GM12891 (cell line): ENCODE results near the gene CTAGE9.

Experiments
- DNase-seq: peaks from one replicate; pipeline ENCODE4 v3.0.0; 2011; ENCODE audit warnings: low spot score; ENCODE audit not compliant: insufficient read length
- FAIRE-seq: peaks from 2 replicates; lab custom pipeline; 2011; peaks lifted over from hg19 to GRCh38; lab: Jason Lieb, UNC
- PAX5 ChIP-seq: IDR thresholded peaks from 2 replicates; pipeline ENCODE4 v1.6.1; 2011; ENCODE audit warnings: low read length, moderate library complexity, mild to moderate bottlenecking; ENCODE audit not compliant: insufficient read depth, severe bottlenecking
- POLR2A ChIP-seq: IDR thresholded peaks from 2 replicates; pipeline ENCODE4 v1.6.1; 2011; ENCODE audit warnings: low read depth, low read length, control low read depth
- POLR2AphosphoS5 ChIP-seq: IDR thresholded peaks from 2 replicates; pipeline ENCODE4 v1.6.1; 2011; ENCODE audit warnings: low read depth, low read length, control low read depth
- POU2F2 ChIP-seq: IDR thresholded peaks from 2 replicates; pipeline ENCODE4 v1.6.1; 2011; ENCODE audit warnings: low read depth, mild to moderate bottlenecking, control low read depth, low read length, moderate library complexity
- SPI1 ChIP-seq: IDR thresholded peaks from 2 replicates; pipeline ENCODE4 v1.6.1; 2011; ENCODE audit warnings: low read depth, low read length, control low read depth
- TAF1 ChIP-seq: IDR thresholded peaks from 2 replicates; pipeline ENCODE4 v1.6.1; 2011; ENCODE audit warnings: low read depth, low read length, control low read depth

Gene CTAGE9

GRCh38 chr6:131694832-131695426 lies 15.9 kb downstream of the CTAGE9 start:
- TF ChIP-seq TAF1 (no peak), SPI1 (no peak), POLR2AphosphoS5 (no peak), PAX5 (no peak), POU2F2 (no peak), POLR2A (no peak)
- DNase-seq (peak; percentile 23), FAIRE-seq (no peak)

- no peak for TF ChIP-seq POLR2A
- TF ChIP-seq TAF1 = no peak
- no peak for FAIRE-seq
Observed at GRCh38 chr6:131693384-131693783, 17.4 kb downstream of the CTAGE9 start.

GRCh38 chr6:131692589-131692988 lies 18.2 kb downstream of the CTAGE9 start:
- no peak for FAIRE-seq
- DNase-seq = no peak
- no peak for TF ChIP-seq PAX5
- TF ChIP-seq POLR2A = no peak
- no peak for TF ChIP-seq TAF1
- TF ChIP-seq POU2F2 = no peak
- no peak for TF ChIP-seq POLR2AphosphoS5
- TF ChIP-seq SPI1 = no peak

More at GRCh38 chr6:131693384-131693783, 17.4 kb downstream of the CTAGE9 start:
- no peak for DNase-seq

GRCh38 chr6:131692031-131692430 lies 18.8 kb downstream of the CTAGE9 start:
- TF ChIP-seq POU2F2 (no peak), TAF1 (no peak)
- FAIRE-seq (no peak), DNase-seq (no peak)

GRCh38 chr6:131688286-131688685 lies 22.5 kb downstream of the CTAGE9 start:
- no peak for TF ChIP-seq TAF1
- no peak for TF ChIP-seq POLR2A
- TF ChIP-seq SPI1 = peak; percentile 56
- no peak; the same call in 1 of the 2 replicates for TF ChIP-seq POU2F2
- TF ChIP-seq PAX5 = peak; percentile 43
- no peak for TF ChIP-seq POLR2AphosphoS5

GRCh38 chr6:131687022-131687421 lies 23.8 kb downstream of the CTAGE9 start:
- no peak for TF ChIP-seq POU2F2
- TF ChIP-seq POLR2AphosphoS5 = no peak
- FAIRE-seq (no peak), DNase-seq (no peak)

More at GRCh38 chr6:131688286-131688685, 22.5 kb downstream of the CTAGE9 start:
- DNase-seq (no peak), FAIRE-seq (peak; percentile 59)

- TF ChIP-seq PAX5 = peak; percentile 60
- peak; percentile 64 for TF ChIP-seq SPI1
- TF ChIP-seq POLR2AphosphoS5 = no peak
- TF ChIP-seq POLR2A = no peak
- no peak for TF ChIP-seq TAF1
- peak; percentile 65; the same call in 1 of the 2 replicates for TF ChIP-seq POU2F2
- FAIRE-seq (no peak), DNase-seq (no peak)
Observed at GRCh38 chr6:131685266-131685780, 25.5 kb downstream of the CTAGE9 start.

- FAIRE-seq = peak; percentile 77
- TF ChIP-seq TAF1 = no peak
- no peak for TF ChIP-seq POU2F2
- TF ChIP-seq SPI1 = peak; percentile 88
- no peak for TF ChIP-seq POLR2A
- no peak for DNase-seq
Observed at GRCh38 chr6:131683479-131683878, 27.3 kb downstream of the CTAGE9 start.

- no peak for DNase-seq
- no peak for FAIRE-seq
Observed at GRCh38 chr6:131682442-131682841, 28.4 kb downstream of the CTAGE9 start.

GRCh38 chr6:131681585-131681984 lies 29.2 kb downstream of the CTAGE9 start:
- TF ChIP-seq SPI1 = no peak
- no peak for TF ChIP-seq PAX5
- no peak for TF ChIP-seq POLR2AphosphoS5
- TF ChIP-seq POU2F2 = no peak
- TF ChIP-seq POLR2A = no peak
- TF ChIP-seq TAF1 = no peak
- DNase-seq (no peak), FAIRE-seq (no peak)

More at GRCh38 chr6:131682442-131682841, 28.4 kb downstream of the CTAGE9 start:
- TF ChIP-seq POLR2A (no peak), PAX5 (no peak), POLR2AphosphoS5 (no peak), POU2F2 (no peak), SPI1 (no peak), TAF1 (no peak)

GRCh38 chr6:131680868-131681267 lies 29.9 kb downstream of the CTAGE9 start:
- no peak for DNase-seq
- FAIRE-seq = no peak
- TF ChIP-seq TAF1 (no peak), POLR2A (no peak), SPI1 (no peak), PAX5 (no peak), POLR2AphosphoS5 (no peak), POU2F2 (no peak)
